GM21717 (cell line): ENCODE data around the gene SNAPC4.
A peak's percentile ranks its signal among the peaks of the same experiment; 100 is the strongest.

Experiments
- ATAC-seq: cut with Tn5 transposase; IDR thresholded peaks from one replicate; pipeline ENCODE4 v1.9.1; 2021; ENCODE audit warnings: mild to moderate bottlenecking, moderate library complexity; ENCODE audit not compliant: unreplicated experiment

SNAPC4 gene

GRCh38 chr9:136400038-136400834 lies at the start of gene SNAPC4:
Gene SNAPC4 (minus strand): TSS chr9:136400170. CDS start chr9:136398428, 1,742 bp downstream.
- peak; percentile 64 for ATAC-seq

GRCh38 chr9:136448655-136449054 lies 48.7 kb upstream of the SNAPC4 start:
- no peak for ATAC-seq

GRCh38 chr9:136447173-136447778 lies 47.3 kb upstream of the SNAPC4 start:
- ATAC-seq, result no peak

- ATAC-seq, result no peak
Observed at GRCh38 chr9:136445799-136446198, 45.8 kb upstream of the SNAPC4 start.

GRCh38 chr9:136444102-136444501 lies 44.1 kb upstream of the SNAPC4 start:
- ATAC-seq, result no peak

- ATAC-seq, result no peak
Observed at GRCh38 chr9:136443687-136444086, 43.7 kb upstream of the SNAPC4 start.

- ATAC-seq, result no peak
Observed at GRCh38 chr9:136443087-136443486, 43.1 kb upstream of the SNAPC4 start.

- ATAC-seq, result no peak
Observed at GRCh38 chr9:136442265-136442664, 42.3 kb upstream of the SNAPC4 start.

- ATAC-seq, result no peak
Observed at GRCh38 chr9:136441681-136442245, 41.8 kb upstream of the SNAPC4 start.

GRCh38 chr9:136441191-136441680 lies 41.3 kb upstream of the SNAPC4 start:
- no peak for ATAC-seq

GRCh38 chr9:136439481-136440408 lies 39.8 kb upstream of the SNAPC4 start, which contains the start of gene INPP5E:
Gene INPP5E (minus strand): TSS chr9:136439845. CDS start chr9:136439419, 426 bp downstream.
- ATAC-seq, result peak; percentile 56

GRCh38 chr9:136438548-136439480 lies 38.8 kb upstream of the SNAPC4 start:
- ATAC-seq, result peak; percentile 30

GRCh38 chr9:136437839-136438547 lies 38.0 kb upstream of the SNAPC4 start:
- ATAC-seq, result no peak

- ATAC-seq, result no peak
Observed at GRCh38 chr9:136437430-136437829, 37.5 kb upstream of the SNAPC4 start.

- ATAC-seq, result no peak
Observed at GRCh38 chr9:136436055-136436634, 36.2 kb upstream of the SNAPC4 start.

- ATAC-seq, result no peak
Observed at GRCh38 chr9:136434580-136435169, 34.7 kb upstream of the SNAPC4 start.

- ATAC-seq, result no peak
Observed at GRCh38 chr9:136433849-136434579, 34.0 kb upstream of the SNAPC4 start.
